Subcutaneous adipose tissue (tissue), 4 donors: Measurements from ENCODE around the gene ARNT2. TPM values are rescaled to one million over a fixed set of nuclear protein-coding genes. Genes with fewer than 3 reads are reported as not detected.

Source experiments
- total RNA-seq, 4 donors: library from RNA; depleted of rRNA; stranded (reverse); fragments of >200 nt; gene quantifications; one replicate each; pipeline ENCODE4 v1.1.0, GENCODE V29; 2016
- TF ChIP-seq, protein P1 (sequence below): fragments of 450-650 bp; IDR thresholded peaks from one replicate; pipeline ENCODE4 v1.5.1; 2016; ENCODE audit warnings: low read depth, mild to moderate bottlenecking, control low read depth, antibody characterized with exemption, moderate library complexity

The ARNT2 gene
- total RNA-seq, 4 donors from 2014 or later, result 0.16 to 4.3 (median 2.3) TPM

DNA sequence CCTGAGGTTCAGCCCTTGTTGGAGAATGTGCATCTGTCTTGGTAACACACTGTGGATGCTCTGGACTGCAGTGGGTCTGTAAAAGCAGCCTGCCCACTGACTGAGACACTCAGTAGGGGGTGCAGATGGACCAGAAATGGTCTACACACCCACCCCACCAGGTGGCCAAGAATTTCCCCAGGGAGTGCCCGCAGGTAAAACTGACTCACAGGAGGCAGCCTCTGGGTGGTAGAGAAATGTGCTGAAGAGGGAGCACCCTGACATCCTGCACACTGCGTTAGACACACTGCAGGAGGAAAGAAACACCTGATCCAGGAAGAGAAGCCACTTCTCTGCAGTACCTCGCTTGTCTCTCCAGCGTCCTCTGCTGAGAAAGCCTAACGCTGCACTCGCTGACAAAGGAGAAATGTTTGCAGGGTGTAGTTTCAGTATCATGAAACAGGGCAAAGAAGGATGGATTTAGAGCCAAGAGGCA, 181.4 kb downstream of the ARNT2 start:
- TF ChIP-seq, protein P1, sequence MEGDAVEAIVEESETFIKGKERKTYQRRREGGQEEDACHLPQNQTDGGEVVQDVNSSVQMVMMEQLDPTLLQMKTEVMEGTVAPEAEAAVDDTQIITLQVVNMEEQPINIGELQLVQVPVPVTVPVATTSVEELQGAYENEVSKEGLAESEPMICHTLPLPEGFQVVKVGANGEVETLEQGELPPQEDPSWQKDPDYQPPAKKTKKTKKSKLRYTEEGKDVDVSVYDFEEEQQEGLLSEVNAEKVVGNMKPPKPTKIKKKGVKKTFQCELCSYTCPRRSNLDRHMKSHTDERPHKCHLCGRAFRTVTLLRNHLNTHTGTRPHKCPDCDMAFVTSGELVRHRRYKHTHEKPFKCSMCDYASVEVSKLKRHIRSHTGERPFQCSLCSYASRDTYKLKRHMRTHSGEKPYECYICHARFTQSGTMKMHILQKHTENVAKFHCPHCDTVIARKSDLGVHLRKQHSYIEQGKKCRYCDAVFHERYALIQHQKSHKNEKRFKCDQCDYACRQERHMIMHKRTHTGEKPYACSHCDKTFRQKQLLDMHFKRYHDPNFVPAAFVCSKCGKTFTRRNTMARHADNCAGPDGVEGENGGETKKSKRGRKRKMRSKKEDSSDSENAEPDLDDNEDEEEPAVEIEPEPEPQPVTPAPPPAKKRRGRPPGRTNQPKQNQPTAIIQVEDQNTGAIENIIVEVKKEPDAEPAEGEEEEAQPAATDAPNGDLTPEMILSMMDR, result no peak

DNA sequence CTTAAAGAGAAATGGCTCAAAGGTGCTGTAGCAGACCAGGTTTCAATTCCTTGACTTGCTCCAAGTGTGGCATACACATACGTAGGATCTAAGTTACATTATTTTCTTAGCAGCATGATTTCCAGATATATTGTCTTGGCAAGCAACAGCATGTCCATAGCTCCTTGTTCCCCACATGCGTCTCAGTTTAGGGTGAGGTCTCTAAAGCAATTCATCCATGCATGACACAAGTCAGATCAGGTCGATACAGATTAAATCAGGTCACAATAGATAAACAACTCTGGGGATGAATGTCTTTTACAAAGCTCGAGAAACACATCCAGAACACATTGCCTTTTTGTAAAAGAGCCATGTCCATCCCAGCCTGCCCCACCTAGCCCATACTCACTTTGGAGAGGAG, 182.0 kb downstream of the ARNT2 start:
- TF ChIP-seq, protein P1, result no peak

DNA sequence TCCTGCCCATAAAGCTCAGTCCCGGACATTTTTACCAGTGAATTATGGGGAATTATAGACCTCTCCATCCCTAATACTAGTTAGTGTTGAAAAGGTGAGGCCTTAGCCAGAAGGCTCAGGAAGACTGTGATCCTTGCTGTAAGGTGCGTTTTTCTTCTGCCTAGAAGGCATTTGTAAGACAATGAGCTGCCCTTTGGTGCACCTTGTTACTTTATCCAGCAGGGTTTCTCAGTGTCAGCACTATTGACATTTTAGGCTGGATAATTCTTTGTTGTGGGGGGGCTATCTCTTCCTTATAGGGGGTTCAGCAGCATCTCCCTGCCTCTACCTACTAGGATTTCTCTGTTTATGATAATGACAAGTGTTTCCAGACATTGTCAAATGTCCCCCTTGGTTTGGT, 182.8 kb downstream of the ARNT2 start:
- TF ChIP-seq, protein P1, result no peak

DNA sequence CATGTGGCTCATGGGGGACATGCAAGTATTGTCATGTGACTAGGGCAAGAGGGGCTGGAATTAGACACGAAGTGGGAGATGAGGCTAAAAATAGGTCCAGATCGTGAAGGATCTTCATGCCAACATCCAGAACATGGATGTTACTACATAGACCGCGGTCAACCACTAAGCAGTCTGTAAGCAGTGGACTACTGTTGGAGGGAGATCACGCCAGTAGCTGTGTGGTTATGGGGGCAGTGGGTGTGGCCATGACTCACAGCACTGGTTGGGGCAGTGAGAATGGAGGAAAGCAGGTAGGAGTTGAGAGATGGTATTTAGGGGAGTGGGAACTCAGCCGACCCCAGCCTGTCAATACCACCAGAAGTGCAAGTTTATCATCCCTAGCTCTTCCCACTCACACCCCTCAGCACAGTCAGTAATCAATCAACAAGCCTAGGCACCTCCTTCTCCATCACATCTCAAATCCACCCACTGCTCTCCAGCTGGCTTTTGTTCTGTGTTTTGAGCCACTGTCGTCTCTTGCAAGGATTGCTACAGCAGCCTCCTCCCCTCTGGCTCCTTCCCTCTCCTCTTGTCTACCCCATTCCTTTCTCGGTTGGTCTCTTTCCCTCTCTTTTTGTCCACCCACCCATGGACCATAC, 183.8 kb downstream of the ARNT2 start:
- TF ChIP-seq, protein P1, result no peak

DNA sequence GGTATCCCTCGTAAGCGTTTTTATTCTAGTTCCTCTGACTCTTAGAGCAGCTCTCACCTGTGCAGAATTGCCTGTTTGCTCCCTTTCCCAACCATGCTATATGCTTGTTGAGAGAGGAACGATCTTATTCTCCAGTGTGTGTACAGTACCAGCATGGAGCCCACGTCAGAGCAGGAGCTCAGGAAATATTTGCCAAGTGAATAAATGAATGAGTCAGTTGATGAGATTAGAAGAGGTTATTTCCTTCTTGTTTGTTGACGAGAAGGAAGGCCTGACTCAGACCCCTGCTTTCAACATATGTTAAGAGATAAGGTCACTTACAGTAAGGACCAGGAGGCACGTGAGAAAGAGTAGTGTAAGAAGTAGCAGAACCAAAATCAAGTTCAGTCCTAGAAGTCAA, 184.6 kb downstream of the ARNT2 start:
- TF ChIP-seq, protein P1, result no peak

DNA sequence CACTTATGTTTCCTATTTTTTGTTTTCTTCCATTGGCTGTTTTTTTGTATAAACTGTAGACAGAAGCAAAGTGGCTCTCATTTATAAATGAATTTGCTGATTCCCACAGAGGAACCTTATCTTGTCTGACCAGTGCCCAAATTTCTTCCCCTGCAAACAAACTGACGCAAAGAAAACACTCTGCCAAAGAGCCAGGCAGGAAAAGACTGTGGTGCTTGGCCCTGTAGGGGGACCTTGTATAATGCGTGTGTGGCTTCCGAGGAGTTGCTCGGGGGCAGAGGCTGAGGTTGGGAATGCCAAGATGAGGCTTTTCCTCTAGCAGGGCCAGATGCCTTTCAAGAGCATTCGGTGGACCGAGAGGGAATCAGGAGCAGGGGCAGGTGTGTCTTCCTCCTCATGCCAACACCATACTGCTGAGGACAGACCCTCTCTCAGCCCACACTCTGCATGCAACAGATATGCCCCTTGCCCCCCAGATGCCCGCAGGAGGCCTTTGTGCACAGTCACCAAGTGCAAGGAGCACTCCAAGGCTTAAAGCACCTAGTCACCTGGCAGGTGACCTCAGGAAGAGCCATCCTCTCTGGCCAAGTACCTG, 186.7 kb downstream of the ARNT2 start:
- TF ChIP-seq, protein P1, result no peak

DNA sequence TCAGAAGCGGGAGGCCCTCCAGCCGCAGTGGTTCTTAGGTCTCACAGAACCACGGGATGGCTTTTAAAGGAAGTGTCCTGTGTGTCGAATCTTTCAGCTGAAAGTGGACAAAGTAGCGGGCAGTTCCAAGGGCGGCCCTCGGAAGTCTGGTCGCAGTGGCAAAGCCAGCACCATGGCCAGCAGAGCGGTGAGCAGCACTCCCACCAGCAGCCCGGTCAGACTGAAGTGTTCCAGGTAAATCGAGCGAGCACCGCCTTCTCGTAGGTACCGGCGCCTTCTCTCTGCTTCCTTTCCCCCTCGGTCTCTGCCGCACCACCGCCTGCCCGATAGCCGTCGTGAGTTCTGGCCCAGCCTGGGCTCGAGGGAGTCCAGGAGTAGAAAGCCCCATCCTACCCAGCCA, 187.3 kb downstream of the ARNT2 start:
- TF ChIP-seq, protein P1, result no peak
